ENCODE results near the gene GDNF.

Gene GDNF

DNA sequence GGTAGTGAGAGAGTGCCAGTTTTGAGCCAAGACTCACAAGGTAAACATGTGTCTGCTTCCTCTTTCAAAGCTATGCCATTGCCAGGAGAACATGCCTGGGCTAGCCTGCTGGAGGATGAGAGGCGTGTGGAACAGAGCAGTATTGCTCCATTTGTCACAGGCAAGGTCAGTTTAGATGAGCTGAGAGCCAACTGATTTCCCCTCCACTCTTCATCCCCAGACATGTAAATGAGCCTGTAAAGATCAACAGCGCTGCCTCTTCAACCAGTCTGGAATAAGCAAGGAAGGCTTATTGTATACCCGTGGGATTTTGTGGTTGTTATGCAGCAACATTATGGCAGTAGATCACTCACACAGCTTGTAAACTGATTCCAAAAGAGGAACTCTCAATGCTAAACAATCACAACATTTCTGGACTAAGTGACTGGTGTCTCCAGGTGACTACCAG lies 8.2 kb upstream of the GDNF start:
- FAIRE-seq = no peak
- no peak for DNase-seq (ENCODE audit: low spot score)

- DNase-seq (ENCODE audit: low spot score) (no peak), FAIRE-seq (no peak)
These were observed 7.0 kb upstream of the GDNF start for GRCh38 chr5:37846786-37847310.

DNA sequence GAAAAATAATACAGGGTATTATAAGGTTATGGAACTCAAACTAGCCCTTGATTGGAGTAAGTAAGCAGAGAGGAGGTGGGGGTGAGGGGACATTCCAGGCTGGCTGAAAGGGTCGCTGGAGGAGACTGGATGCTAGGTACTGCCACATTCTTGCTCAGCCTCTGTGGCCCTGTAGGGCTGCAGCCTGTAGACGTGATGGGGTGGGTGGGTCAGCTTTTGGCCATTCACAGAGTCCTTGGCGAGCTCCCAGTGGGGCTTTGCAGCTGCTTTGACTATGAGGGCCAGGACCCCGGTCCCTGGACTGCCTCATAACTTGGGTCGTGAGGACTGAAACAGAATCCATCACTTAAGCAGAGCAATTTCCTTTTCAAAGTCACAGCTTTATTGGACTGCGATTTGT lies 4.2 kb upstream of the GDNF start:
- DNase-seq (ENCODE audit: low spot score) (no peak), FAIRE-seq (no peak)

- FAIRE-seq (no peak), DNase-seq (ENCODE audit: low spot score) (no peak)
These were observed 2.2 kb upstream of the GDNF start for GRCh38 chr5:37842048-37842447.

DNA sequence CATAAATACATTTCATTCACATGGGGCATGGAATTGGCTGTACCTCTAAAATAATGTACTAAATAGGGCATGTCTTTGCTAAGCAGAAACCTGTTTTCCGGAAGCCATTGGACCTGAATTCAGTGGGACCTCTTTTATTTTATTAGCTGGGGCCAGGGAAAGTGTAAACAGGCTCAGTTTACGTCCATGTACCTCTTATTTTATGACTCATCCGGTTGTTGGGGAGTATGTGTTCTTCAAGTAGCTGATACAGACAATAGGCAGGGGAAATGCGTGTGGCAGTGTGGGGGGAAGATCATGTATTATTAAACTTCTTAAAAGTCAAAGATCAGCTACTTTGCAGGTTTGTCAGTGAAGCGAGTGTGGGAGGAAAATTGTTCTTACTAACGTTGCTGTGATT lies 1.4 kb upstream of the GDNF start:
- no peak for DNase-seq (ENCODE audit: low spot score)
- no peak for FAIRE-seq

DNA sequence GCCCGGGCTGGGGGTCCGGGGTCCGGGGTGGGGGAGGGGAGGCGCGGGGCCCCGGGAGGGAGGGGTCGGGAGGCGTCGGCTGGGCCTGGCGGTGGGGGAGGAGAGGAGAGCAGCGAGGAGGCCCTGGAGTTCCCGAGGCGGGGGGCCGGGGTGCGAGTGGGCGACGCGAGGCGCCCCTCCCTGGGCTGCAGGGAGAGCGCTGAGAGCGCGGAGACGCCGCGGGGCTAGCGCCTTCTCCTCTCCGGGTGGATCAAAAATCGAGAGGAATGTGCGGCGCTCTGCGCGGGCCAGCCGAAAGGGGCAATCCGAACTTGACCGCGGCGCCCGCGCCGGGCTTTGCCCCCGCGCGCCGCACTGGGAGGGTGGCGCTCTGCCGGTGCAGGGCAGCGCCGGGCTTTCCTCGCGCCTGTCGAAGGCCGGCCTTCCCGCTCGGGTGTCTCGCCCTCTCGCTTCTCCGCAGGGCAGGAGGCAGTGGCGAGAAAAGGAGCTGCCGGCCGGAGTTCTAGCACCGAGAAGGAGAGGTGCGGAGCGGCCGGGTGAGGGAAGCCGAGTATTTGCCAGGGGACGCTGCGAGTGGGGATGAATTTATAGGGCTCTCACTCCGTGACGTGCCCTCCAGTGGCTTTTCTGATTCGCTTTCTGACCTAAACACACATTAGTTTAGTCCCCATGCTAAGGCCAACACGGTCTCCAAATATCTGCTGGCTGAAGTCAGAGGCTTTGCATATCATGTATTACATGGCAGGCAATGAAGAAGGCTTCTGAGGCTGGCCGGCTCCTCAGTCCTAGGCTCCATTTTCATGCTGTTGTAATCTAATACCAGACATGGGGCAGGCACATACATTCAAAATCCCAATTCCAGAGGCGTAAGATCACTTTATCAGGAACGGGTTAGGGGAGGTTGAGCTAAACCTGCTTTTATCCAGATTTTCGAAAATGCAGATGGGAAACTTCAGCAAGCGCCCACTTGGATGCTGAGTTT lies 503 bp upstream of the GDNF start:
- DNase-seq (ENCODE audit: low spot score) (no peak), FAIRE-seq (no peak)

- DNase-seq (ENCODE audit: low spot score) (no peak), FAIRE-seq (no peak)
These were observed 904 bp downstream of the GDNF start for GRCh38 chr5:37838933-37839341.

DNA sequence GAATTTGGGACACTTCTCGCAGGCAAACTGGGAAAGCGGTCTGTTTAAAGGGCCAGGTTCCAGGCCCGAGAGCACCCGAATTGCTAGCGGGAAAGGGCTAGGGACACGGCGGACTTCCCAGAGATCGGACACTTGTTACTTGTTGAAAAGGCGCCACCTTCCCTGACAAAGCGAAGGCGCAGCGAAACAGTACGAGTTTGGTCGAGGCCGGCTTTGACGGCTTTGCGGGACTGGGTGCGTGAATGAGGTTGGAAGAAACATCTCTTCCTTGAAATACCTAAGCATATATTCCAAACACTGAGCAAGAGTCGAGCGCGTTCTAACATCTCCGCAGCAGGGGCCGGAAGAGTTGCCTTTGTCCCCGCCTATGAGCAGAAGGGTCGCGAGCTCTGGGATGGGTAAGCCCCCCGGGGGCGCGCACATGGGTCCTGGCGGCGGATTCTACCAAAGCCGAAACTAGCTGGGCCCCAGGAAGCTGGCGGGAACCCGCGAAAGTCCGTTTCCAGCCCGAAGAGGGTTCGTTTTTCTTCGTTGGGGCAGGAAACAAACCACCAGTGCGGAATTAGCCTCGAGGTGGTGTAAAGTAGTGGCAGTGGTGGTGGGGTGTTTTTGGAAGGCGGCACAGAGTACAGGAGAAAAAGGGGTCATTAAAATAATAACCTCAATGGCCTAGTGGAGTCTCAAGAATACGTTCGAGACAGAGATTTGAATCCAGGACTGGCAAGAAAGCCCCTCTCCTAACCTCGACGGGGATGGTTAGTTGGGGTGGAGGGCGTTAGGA lies 1.5 kb downstream of the GDNF start:
- DNase-seq (ENCODE audit: low spot score) = no peak
- FAIRE-seq = no peak

DNA sequence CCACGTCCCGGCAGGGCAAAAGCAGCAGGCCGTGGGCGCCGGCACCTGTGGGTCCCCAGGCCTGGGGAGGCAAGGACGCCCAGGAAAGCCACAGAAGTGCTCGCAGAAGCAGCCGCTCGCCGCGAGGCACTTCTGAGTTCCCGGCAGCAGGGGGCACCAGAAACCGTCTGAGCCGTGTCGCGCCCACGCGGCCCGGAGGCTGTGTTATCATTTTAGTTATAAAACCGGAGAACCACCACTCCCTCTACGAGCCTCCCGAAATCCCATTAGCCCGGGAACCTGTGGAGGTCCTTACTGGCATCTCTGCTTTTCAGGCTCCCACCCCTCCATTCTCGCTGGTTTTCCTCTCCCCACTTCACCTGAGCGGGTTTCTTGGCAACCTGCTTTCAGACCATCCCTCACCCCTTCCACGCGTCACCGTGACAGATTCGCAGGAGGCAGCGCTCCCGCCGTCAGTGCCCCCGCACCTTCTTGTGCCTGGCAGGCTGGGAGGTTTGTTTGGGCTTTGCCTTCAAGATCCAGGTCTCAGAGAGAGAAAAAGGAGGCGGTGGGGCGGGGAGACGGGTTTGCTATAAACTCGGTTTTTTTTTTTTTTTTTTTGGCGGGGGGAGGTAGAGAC lies 2.3 kb downstream of the GDNF start:
- DNase-seq (ENCODE audit: low spot score) (no peak), FAIRE-seq (no peak)

GRCh38 chr5:37836592-37837413 lies 3.0 kb downstream of the GDNF start:
- DNase-seq (ENCODE audit: low spot score) (no peak), FAIRE-seq (no peak)

DNA sequence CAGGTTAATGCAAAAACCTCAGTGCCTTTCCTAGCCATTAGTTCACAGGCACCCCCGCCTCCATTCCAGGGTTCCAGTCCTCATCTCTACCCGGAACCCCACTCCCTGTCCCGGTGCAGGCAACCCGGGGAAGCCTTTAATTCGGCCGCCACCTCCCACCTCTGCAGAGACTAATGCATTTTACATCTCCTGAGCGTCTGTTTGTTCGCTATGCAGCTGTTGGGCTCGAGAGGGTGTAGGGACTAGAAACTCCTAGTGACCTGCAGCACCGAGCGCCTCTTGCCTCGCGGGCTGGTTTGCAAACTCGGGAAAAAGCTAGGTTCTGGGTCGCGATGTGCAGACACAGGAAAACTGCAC lies 3.6 kb downstream of the GDNF start:
- DNase-seq (ENCODE audit: low spot score) (no peak), FAIRE-seq (no peak)

DNA sequence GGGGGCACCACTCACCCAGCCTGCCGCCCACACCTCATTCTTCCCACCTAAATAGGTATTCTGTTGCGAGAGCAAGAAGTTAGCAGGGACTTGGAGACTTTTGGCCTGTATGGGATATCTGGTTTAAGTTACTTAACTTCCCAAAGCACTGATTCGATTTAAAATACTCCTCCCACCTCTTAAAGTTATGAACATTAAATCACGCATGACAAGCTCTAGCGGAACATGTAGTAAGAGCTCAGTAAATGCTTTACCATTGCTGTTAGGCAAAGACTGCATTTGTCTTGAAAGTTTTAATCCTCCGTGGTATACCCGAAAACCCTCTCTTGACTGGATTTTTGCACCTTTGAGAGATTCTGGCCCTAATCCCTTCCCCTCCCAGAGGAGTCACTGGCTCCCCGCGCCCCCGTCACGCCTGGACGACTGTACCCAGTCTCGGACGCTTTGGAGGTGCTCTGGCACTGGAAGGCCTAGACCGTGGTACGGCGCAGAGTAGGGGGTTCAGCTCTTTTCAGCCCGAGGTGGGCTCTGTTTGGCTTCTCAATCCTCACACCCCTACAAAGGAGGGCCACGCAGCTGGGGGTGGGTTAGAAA lies 4.4 kb downstream of the GDNF start:
- DNase-seq (ENCODE audit: low spot score) = no peak
- FAIRE-seq = no peak

DNA sequence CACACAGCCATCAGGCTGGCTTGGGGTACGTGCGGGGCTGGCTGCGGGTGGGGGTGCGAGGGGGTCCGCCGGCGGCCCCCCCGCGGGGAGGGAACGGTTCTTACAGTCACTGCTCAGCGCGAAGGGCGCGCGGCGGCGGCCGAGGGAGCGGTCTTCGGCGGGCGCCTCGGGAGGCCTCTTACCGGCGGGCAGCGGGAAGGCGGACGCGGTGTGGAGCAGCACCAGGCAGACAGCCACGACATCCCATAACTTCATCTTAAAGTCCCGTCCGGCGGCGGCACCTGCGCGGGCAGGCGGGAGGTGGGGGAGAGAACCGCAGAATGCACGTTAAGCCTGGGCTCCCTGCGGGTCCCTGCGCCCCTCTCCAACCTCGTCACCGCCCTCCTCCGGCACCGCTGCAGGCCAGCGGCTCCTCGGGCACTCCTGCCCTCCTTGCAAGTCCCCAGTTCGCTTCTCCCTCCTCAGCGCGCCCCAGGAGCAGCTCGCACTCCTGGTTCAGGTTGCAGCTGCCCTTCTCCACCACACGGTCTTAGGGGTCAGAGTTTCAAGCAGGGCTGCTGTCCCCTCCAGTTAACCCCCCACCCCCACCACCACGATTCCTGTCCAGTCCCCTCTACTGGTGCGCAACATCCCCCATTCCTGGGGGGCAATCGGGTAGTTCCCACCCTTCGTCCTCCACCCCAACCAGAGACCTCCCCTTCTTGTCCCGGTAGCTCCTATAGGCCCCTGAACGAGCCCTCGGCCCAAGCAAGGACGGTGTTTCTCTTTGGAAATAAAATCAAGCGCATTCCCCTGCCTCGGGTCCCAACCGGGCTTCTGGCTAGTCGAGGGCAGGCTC lies 5.1 kb downstream of the GDNF start:
- FAIRE-seq = no peak
- DNase-seq (ENCODE audit: low spot score) = no peak

- DNase-seq (ENCODE audit: low spot score) = no peak
- FAIRE-seq = no peak
These were observed 5.9 kb downstream of the GDNF start for GRCh38 chr5:37833990-37834389.

DNA sequence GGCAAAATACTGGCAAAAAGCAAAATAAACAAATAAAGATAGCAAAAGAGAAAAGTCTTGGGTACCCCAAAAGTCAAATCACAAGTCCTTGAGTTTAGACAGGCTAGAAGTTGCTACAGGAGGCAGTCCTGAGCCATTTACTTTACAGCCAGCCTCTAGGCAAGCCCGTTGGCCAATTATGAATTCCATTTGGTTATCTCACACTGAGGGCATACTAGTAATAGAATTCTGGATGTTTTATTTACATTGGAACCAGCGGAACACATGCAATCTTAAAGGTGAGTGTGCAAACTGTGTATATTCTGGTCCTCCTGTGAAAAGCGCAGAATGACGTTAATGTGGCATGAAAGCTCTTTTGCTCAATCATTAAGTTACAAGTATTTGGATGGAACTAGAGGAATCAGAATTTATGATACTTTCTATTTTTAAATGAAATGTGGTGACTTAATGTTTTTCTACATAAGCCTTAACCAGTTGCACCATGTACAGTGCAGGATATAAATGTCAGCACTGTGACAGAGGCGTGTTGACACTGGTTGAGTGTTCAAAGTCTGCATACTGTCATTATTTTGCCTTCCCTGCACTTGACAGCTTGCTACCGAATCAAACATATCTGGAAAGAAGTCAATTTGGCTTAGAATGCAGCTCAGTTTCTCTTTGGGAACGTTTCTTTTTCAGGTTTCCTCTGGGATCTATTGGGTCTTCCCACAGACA lies 7.9 kb downstream of the GDNF start:
- no peak for DNase-seq (ENCODE audit: low spot score)
- FAIRE-seq = no peak

GRCh38 chr5:37830348-37830747 lies 9.5 kb downstream of the GDNF start:
- no peak for FAIRE-seq

DNA sequence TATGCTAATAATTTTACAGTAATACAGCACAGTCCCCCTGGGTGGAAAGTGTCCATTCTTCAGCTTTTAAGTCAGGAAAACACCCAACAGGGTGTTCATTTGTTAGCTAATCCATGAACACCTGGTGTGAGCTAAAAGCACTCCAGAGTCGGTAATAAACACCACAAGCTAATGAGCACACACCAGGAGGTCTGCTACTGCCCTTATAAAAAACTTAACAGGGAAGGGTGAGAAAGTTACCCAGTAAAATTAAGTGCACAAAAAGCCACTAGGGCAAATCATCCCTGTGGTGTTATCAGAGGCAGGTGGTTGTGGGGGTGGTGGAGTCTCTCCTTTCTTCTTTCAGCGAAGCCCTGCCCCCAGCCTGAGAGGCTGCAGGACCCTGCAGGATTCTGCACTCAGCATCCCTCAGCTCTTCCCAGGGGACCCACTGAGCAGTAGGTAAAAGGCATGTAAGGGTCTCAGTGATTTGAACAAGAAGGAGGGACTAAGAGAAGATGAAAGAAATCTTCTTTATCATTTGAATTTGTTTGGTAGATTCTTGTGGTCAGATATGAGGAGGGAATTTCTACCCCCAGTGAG lies 14.4 kb downstream of the GDNF start:
- DNase-seq (ENCODE audit: low spot score) (no peak), FAIRE-seq (no peak)

More at GRCh38 chr5:37830348-37830747, 9.5 kb downstream of the GDNF start:
- no peak for DNase-seq (ENCODE audit: low spot score)

GRCh38 chr5:37823433-37824152 lies 16.2 kb downstream of the GDNF start:
- no peak for DNase-seq (ENCODE audit: low spot score)
- no peak for FAIRE-seq

All from RCC 7860 (cell line).